Activated naive CD4-positive, alpha-beta T cell treated with anti-CD3 and anti-CD28 coated beads for 36 hours (primary cell): Measurements from ENCODE around the gene CANX. TPM values are rescaled to one million over a fixed set of nuclear protein-coding genes. Genes with fewer than 3 reads are reported as not detected.
"Not testable (repeated sequence)": the region's sequence is repeated elsewhere in the genome, so short reads cannot be mapped to it uniquely, and the experiment has no call there.

Experiments used
- CTCF ChIA-PET: fragments of 350-600 bp; sonication (Branson Sonifier 250); formaldehyde crosslinking; loops from one replicate; lab custom pipeline; 2021; ENCODE audit warnings: antibody characterized with exemption; lab: Charles Lee
- DNase-seq: peaks from one replicate; pipeline ENCODE4 v3.0.0-alpha.2; 2020
- H3K27ac Mint-ChIP-seq: one replicate; pipeline ENCODE4 v1.8.0; 2021; ENCODE audit warnings: mild to moderate bottlenecking, mixed read lengths
- H3K27me3 Mint-ChIP-seq: one replicate; pipeline ENCODE4 v1.8.0; 2021; ENCODE audit warnings: low read depth, mixed read lengths
- H3K36me3 Mint-ChIP-seq: one replicate; pipeline ENCODE4 v1.8.0; 2021; ENCODE audit warnings: low read depth, mixed read lengths
- H3K4me1 Mint-ChIP-seq: one replicate; pipeline ENCODE4 v1.8.0; 2021; ENCODE audit warnings: low read depth, mixed read lengths
- H3K4me3 Mint-ChIP-seq: one replicate; pipeline ENCODE4 v1.8.0; 2021; ENCODE audit warnings: mild to moderate bottlenecking, moderate library complexity, mixed read lengths
- H3K9me3 Mint-ChIP-seq: one replicate; pipeline ENCODE4 v1.8.0; 2021; ENCODE audit warnings: mixed read lengths
- intact Hi-C: fragments of 100-400 bp; cut with micrococcal nuclease; formaldehyde crosslinking; loops from one replicate; pipeline ENCODE4 v1.15.1; 2023
- total RNA-seq, 2 experiments: library from RNA; stranded (reverse); gene quantifications; one replicate each; pipeline ENCODE4 v1.2.3, GENCODE V29; 2021

Gene CANX
- total RNA-seq, 2 experiments from 2014 or later = 398 to 455 TPM

DNA sequence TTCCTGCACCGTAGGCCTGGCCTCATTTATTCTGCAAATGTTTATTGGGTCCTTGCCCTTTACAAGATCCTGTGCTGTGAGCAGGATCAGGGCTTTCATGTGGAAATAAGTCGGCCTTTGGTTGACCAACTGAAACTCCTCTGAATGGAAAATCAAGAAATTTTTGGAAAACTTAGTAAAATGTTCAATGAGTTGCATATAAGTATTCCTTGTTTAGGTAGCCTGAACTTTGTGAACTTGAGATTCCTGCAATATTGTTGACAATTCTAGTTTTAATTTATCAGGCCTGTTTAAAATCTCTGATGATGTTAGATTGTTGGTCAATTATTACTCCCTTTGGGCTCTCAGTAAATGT is 35.0 kb downstream of the CANX start:
- H3K9me3 Mint-ChIP-seq = no peaks in the 10 kb centered on the region
- peak overlapping the region; percentile 96 for H3K4me3 Mint-ChIP-seq
- DNase-seq = no peak
- CTCF ChIA-PET = interaction anchor here (1.5 kb wide), 1 partner anchor 9 kb away, joined by 4 read pairs; no protein-coding TSS in a partner anchor
- intact Hi-C loops = loop anchor here (2.0 to 10.0 kb wide), 3 partner anchors 63 to 1071 kb away; partner anchors contain the start of genes MGAT1 and MGAT4B
- no peaks in the 10 kb centered on the region for H3K27me3 Mint-ChIP-seq
- peak overlapping the region; percentile 92 for H3K27ac Mint-ChIP-seq
- peaks cover 42% of the 10 kb centered on the region for H3K36me3 Mint-ChIP-seq
- peaks cover 53% of the 10 kb centered on the region for H3K4me1 Mint-ChIP-seq

DNA sequence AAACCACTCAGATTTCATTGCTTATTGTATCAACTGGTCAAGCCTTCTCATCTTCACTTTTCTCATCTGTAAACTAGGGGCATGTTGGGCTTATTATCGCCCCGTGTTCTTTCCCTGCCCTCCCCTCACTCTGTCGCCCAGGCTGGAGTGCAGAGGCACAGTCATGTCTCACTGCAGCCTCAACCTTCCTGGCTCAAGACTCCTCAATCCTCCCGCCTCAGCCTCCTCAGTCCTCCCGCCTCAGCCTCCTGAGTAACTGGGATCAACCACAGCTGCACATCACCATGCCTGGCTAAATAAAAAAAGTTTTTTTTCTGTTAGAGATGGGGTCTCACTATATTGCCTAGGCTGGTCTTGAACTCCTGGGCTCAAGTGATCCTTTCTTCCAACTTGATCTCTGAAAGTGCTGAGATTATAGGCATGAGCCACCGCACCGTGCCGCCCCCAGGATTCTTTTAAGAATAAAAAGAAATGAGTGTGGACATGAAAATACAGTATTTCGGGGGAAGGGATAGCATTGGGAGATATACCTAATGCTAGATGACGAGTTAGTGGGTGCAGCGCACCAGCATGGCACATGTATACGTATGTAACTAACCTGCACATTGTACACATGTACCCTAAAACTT is 35.9 kb downstream of the CANX start:
- H3K9me3 Mint-ChIP-seq = no peaks in the 10 kb centered on the region
- peak overlapping the region; percentile 96 for H3K4me3 Mint-ChIP-seq
- peaks cover 56% of the 10 kb centered on the region for H3K4me1 Mint-ChIP-seq
- intact Hi-C loops = loop anchor here (10.0 kb wide), 1 partner anchor 1070 kb away; the partner anchor contains the start of gene MGAT1
- DNase-seq = no peak
- CTCF ChIA-PET = no interaction called here
- no peaks in the 10 kb centered on the region for H3K27me3 Mint-ChIP-seq
- no peak overlapping the region for H3K27ac Mint-ChIP-seq
- H3K36me3 Mint-ChIP-seq = peaks cover 39% of the 10 kb centered on the region

DNA sequence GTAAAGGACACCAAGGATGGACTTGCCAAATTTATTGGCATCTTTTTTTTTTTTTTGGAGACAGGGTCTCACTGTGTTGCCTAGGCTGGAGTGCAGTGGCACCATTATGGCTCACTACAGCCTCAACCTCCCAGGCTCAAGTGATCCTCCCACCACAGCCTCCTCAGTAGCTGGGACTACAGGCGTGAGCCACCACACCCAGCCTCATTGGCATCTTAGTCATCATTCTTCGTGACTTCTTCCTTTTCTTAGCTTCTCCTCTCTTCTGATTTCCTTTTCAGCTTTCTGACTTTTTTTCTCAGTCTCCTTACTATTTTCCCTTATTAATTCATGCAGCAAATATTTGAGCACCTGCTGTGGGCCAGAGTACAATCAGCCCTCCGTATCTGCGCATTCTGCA is 40.0 kb downstream of the CANX start:
- Mint-ChIP-seq H3K27me3 (no peaks in the 10 kb centered on the region), H3K36me3 (peaks cover 31% of the 10 kb centered on the region), H3K4me3 (no peak overlapping the region), H3K4me1 (peaks cover 58% of the 10 kb centered on the region), H3K27ac (no peak overlapping the region), H3K9me3 (no peaks in the 10 kb centered on the region)
- CTCF ChIA-PET = interaction anchor here (0.5 to 1.6 kb wide), 4 partner anchors 25 to 77 kb away, joined by 3 to 6 read pairs (median 5); no protein-coding TSS in a partner anchor
- intact Hi-C loops = loop anchor here (10.0 kb wide), 1 partner anchor 1066 kb away; the partner anchor contains the start of gene MGAT1
- DNase-seq = no peak

DNA sequence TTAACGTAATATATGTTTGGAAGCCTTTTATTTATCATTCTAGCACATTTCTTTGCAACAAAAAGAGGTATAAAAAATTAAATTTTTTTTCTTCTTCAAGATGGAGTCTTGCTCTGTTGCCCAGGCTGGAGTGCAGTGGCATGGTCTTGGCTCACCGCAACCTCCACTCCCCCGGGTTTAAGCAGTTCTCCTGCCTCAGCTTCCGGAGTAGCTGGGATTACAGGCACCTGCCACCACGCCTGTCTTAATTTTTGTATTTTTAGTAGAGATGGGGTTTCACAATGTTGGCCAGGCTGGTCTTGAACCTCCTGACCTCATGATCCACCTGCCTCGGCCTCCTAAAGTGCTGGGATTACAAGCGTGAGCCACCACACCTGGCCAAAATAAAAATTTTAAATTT is 45.3 kb downstream of the CANX start:
- H3K4me3 Mint-ChIP-seq, intact Hi-C loops, H3K27ac Mint-ChIP-seq, H3K27me3 Mint-ChIP-seq, DNase-seq, H3K9me3 Mint-ChIP-seq: not testable (repeated sequence)
- CTCF ChIA-PET = interaction anchor here (0.5 to 0.6 kb wide), 3 partner anchors 19 to 117 kb away, joined by 3 read pairs; no protein-coding TSS in a partner anchor
- peaks cover 13% of the 10 kb centered on the region for H3K36me3 Mint-ChIP-seq
- peaks cover 25% of the 10 kb centered on the region for H3K4me1 Mint-ChIP-seq

DNA sequence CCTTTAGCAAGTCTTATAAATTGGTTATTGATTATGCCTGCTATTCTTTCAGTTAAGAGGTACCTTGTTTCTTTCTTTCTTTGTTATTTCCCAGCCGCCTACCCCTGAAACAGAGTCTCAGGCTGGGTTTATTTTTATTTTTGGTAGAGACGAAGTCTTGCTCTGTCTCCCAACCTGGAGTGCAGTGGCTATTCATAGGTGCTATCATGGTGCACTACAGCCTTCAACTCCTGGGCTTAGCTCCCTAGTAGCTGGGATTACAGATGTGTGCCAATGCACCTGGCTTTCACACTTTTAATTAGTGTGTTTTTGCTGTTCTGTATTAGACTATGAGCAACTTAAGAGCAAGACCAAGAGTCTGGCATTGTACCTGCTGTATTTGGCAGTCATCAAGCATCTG is 48.1 kb downstream of the CANX start:
- no peaks in the 10 kb centered on the region for H3K9me3 Mint-ChIP-seq
- intact Hi-C loops = no loop called here
- CTCF ChIA-PET = no interaction called here
- no peaks in the 10 kb centered on the region for H3K27me3 Mint-ChIP-seq
- no peak overlapping the region for H3K4me3 Mint-ChIP-seq
- H3K4me1 Mint-ChIP-seq = peaks cover 18% of the 10 kb centered on the region
- H3K27ac Mint-ChIP-seq = no peak overlapping the region
- peaks cover 12% of the 10 kb centered on the region for H3K36me3 Mint-ChIP-seq
- DNase-seq = no peak

DNA sequence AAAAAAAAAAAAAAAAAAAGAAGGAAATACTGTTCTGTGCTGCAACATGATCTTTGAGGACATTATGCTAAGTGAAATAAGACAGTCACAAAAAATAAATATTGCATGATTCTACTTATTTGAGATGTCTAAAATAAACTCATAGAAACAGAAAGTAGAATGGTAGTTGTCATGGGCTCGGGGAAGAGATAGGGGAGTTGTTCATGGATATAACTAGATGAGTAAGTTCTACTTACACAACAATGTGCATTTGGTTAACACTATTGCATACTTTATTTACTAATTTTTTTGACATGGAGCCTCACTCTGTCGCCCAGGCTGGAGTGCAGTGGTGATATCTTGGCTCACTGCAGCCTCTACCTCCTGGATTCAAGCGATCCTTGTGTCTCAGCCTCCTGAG is 49.0 kb downstream of the CANX start:
- Mint-ChIP-seq H3K4me1 (peaks cover 16% of the 10 kb centered on the region), H3K27ac (no peak overlapping the region), H3K27me3 (no peaks in the 10 kb centered on the region), H3K36me3 (peaks cover 12% of the 10 kb centered on the region), H3K9me3 (no peaks in the 10 kb centered on the region), H3K4me3 (no peak overlapping the region)
- intact Hi-C loops = no loop called here
- no peak for DNase-seq
- CTCF ChIA-PET = no interaction called here

DNA sequence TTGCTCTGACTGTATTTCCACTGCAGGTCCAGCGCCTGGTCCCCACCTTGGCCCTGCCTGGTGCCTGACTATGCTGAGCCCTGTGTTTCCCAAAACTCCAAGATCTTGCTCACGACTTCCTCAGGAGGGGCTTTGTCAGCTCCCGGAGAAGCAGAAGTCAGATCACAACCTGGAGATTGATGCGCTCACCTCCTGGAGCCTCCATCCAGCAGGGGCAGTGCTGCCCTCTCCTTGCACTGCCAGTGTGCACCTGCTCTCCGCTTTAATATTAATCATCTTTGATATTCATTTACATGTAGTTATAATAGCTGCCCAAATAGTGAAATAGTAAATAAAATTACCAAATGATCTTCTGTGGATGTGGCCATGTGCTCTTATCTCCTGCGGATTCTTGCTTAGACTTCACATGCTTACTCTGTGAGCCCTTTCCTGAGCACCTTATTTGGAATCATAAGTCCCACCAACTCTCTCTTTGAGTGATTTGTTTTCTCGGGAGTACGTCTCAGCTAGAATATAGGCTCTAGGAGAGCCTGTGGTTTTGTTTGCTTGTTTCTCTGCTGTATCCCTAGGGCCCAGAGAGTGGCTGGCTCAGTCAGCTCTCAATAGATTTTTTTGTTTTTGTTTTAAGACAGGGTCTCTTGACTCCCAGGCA is 51.2 kb downstream of the CANX start:
- no peak for DNase-seq
- CTCF ChIA-PET = interaction anchor here (0.6 to 1.6 kb wide), 4 partner anchors 12 to 59 kb away, joined by 3 to 5 read pairs (median 3); no protein-coding TSS in a partner anchor
- H3K27me3 Mint-ChIP-seq = no peaks in the 10 kb centered on the region
- peaks cover 17% of the 10 kb centered on the region for H3K36me3 Mint-ChIP-seq
- no peak overlapping the region for H3K27ac Mint-ChIP-seq
- no peaks in the 10 kb centered on the region for H3K9me3 Mint-ChIP-seq
- no peak overlapping the region for H3K4me3 Mint-ChIP-seq
- peaks cover 34% of the 10 kb centered on the region for H3K4me1 Mint-ChIP-seq
- intact Hi-C loops = no loop called here

DNA sequence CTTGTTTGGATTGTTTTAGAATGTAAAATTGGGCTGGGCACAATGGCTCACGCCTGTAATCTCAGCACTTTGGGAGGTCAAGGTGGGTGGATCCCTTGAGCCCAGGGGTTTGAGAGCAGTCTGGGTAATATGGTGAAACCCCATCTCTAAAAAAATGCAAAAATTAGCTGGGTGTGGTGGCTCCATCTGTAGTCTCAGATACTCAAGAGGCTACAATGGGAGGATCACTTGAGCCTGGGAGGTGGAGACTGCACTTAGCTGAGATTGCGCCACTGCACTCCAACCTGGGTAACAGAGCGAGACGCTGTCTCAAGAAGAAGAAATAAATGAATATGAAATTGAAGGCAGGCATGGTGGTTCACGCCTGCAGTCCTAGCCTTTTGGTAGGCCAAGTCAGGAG is 55.2 kb downstream of the CANX start:
- DNase-seq = no peak
- peaks cover 43% of the 10 kb centered on the region for H3K4me1 Mint-ChIP-seq
- H3K9me3 Mint-ChIP-seq = no peaks in the 10 kb centered on the region
- no peak overlapping the region for H3K27ac Mint-ChIP-seq
- H3K27me3 Mint-ChIP-seq = no peaks in the 10 kb centered on the region
- peaks cover 13% of the 10 kb centered on the region for H3K36me3 Mint-ChIP-seq
- intact Hi-C loops = no loop called here
- CTCF ChIA-PET = interaction anchor here (0.6 to 2.6 kb wide), 2 partner anchors 9 to 339 kb away, joined by 3 to 9 read pairs; no protein-coding TSS in a partner anchor
- no peak overlapping the region for H3K4me3 Mint-ChIP-seq

DNA sequence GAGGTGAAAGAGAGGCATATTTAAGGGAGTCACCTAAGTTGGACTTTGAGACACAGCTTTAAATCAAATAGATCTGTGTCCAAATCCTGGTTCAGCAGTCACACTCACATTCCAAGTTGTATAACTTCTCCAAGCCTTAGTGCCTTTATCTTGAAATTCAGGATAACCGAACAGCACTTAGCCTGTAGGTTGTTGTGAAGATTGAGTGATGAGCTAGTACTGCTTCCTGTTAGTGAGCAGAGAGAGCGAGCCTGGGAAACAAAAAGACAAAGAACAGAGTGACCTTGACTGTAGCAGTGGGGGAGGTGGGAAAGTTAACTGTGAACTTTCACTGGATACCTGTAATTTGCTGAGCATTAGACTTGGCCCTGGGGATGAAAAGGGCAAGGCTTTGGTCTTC is 56.3 kb downstream of the CANX start:
- DNase-seq = no peak
- peaks cover 12% of the 10 kb centered on the region for H3K36me3 Mint-ChIP-seq
- no peaks in the 10 kb centered on the region for H3K9me3 Mint-ChIP-seq
- no peaks in the 10 kb centered on the region for H3K27me3 Mint-ChIP-seq
- no peak overlapping the region for H3K4me3 Mint-ChIP-seq
- peaks cover 50% of the 10 kb centered on the region for H3K4me1 Mint-ChIP-seq
- intact Hi-C loops = no loop called here
- H3K27ac Mint-ChIP-seq = peak overlapping the region; percentile 9
- CTCF ChIA-PET = interaction anchor here (0.6 to 2.6 kb wide), 5 partner anchors 8 to 51 kb away, joined by 3 to 9 read pairs (median 3); no protein-coding TSS in a partner anchor

DNA sequence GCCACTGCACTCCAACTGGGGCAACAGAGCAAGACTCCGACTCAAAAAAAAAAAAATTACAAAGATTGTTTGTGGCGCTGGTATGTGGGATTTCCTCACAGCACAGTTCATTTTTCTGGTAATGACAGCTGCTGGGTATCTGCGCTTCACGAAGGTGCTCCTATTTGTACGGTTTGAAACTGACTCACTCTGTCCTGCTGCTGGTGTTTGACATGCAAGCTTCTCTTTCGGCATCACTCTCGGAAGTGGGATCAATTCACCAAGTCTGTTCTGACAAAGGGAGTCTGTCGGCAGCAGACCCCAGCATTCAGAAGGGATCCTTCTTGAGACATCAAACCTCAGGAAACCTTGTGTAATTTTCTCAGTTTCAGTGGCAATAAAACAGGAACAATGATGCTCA is 60.2 kb downstream of the CANX start:
- Mint-ChIP-seq H3K27me3 (no peaks in the 10 kb centered on the region), H3K36me3 (no peaks in the 10 kb centered on the region), H3K27ac (peak overlapping the region; percentile 83), H3K9me3 (no peaks in the 10 kb centered on the region), H3K4me3 (no peak overlapping the region), H3K4me1 (peaks cover 67% of the 10 kb centered on the region)
- no peak for DNase-seq
- CTCF ChIA-PET = no interaction called here
- intact Hi-C loops = no loop called here

DNA sequence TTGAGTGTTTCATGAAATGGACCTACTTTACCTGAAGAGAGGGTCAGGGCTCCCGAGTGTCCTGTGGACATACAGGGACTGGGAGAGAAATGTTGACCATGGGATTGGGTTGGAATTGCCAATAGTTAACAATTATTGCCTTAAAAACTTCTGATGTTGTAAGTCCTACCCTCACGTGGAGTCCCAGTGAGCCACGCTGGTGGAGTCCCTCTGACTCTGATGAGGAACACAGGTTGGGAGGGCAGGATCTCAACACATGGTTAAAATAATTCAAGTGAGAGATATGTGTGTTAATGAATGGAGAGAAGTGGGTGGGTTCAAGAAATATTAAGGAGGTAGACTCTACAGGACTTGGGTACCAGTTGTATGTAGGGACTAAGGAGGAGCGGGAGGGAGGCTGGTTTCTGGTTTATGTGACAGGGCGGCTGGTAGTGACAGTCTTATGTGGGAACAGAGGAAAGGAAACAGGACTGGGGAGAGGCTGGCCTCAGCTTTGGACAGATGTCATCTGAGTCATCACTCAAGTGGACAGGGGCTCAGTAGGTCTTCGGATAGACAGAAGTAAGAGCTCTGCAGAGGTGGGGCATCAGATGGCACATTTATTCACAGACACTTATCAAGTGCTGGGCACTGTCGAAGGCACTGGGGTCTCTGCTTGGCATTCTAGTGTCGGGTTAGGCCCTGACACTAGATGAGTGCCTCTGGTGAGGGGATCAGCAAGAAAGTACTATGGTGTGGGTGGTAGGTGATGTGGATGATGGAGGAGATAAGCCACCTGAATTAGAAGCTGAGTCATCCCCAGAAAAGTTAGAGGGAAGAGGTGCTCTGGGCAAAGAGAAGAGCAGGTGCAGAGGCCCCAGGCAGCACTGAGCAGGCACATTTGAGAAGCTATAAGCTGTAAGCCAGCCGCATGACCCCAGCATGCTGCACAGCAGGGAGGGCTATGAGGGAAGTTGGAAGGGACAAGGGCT is 61.1 kb downstream of the CANX start:
- CTCF ChIA-PET = interaction anchor here (0.8 to 1.1 kb wide), 3 partner anchors 34 to 57 kb away, joined by 3 to 7 read pairs (median 3); partner anchors contain the start of gene LTC4S
- H3K27me3 Mint-ChIP-seq = no peaks in the 10 kb centered on the region
- no peaks in the 10 kb centered on the region for H3K36me3 Mint-ChIP-seq
- peak; percentile 37 for DNase-seq
- peaks cover 60% of the 10 kb centered on the region for H3K4me1 Mint-ChIP-seq
- no peaks in the 10 kb centered on the region for H3K9me3 Mint-ChIP-seq
- no peak overlapping the region for H3K4me3 Mint-ChIP-seq
- H3K27ac Mint-ChIP-seq = peak overlapping the region; percentile 83
- intact Hi-C loops = no loop called here
